Activated T-helper 2 cell treated with anti-CD3 and anti-CD28 coated beads, Interferon-gamma antibody, Interleukin-2, Interleukin-4, amounts not matched to agents 10 μg/mL and 5 μg/mL and 100 μg/mL, durations not matched to agents 14 hours and 24 hours and 36 hours (primary cell): ENCODE results near the gene AQP2. TPM values are rescaled to one million over a fixed set of nuclear protein-coding genes. Genes with fewer than 3 reads are reported as not detected.

Experiments used
- DNase-seq: peaks from one replicate; pipeline ENCODE4 v3.0.0; 2021; ENCODE audit warnings: low spot score
- H3K27ac Mint-ChIP-seq: one replicate; pipeline ENCODE4 v1.8.0; 2021; ENCODE audit warnings: mixed read lengths
- H3K27me3 Mint-ChIP-seq: one replicate; pipeline ENCODE4 v1.8.0; 2021; ENCODE audit warnings: low read depth, mixed read lengths
- H3K36me3 Mint-ChIP-seq: one replicate; pipeline ENCODE4 v1.8.0; 2021; ENCODE audit warnings: low read depth, mixed read lengths
- H3K4me1 Mint-ChIP-seq: one replicate; pipeline ENCODE4 v1.8.0; 2021; ENCODE audit warnings: low read depth, mixed read lengths
- H3K4me3 Mint-ChIP-seq: one replicate; pipeline ENCODE4 v1.8.0; 2021; ENCODE audit warnings: low read depth, mild to moderate bottlenecking, moderate library complexity, mixed read lengths
- H3K9me3 Mint-ChIP-seq: one replicate; pipeline ENCODE4 v1.8.0; 2021; ENCODE audit warnings: mixed read lengths
- intact Hi-C: fragments of 100-400 bp; cut with micrococcal nuclease; formaldehyde crosslinking; loops from one replicate; pipeline ENCODE4 v1.15.1; 2023
- total RNA-seq: library from RNA; stranded (reverse); gene quantifications from 2 replicates; pipeline ENCODE4 v1.2.3, GENCODE V29; 2022

Gene AQP2
- total RNA-seq, 1 donor from 2014 or later: not detected

GRCh38 chr12:49947593-49948226 lies 2.8 kb upstream of the AQP2 start:
- Mint-ChIP-seq H3K9me3 (no peaks in the 10 kb centered on the region), H3K36me3 (no peaks in the 10 kb centered on the region), H3K4me1 (peaks cover 19% of the 10 kb centered on the region), H3K27ac (no peak overlapping the region), H3K27me3 (peaks cover under 1% of the 10 kb centered on the region), H3K4me3 (no peak overlapping the region)
- no peak for DNase-seq
- intact Hi-C loops: loop anchor here (2.0 to 5.0 kb wide), 2 partner anchors 19 to 80 kb away; no protein-coding TSS in a partner anchor

GRCh38 chr12:49948866-49949845 lies 1.4 kb upstream of the AQP2 start:
- Mint-ChIP-seq H3K27ac (no peak overlapping the region), H3K4me1 (peaks cover 18% of the 10 kb centered on the region), H3K9me3 (no peaks in the 10 kb centered on the region), H3K4me3 (no peak overlapping the region), H3K27me3 (peaks cover 6% of the 10 kb centered on the region), H3K36me3 (no peaks in the 10 kb centered on the region)
- intact Hi-C loops: loop anchor here (5.0 kb wide), 1 partner anchor 82 kb away; no protein-coding TSS in a partner anchor
- DNase-seq: no peak

DNA sequence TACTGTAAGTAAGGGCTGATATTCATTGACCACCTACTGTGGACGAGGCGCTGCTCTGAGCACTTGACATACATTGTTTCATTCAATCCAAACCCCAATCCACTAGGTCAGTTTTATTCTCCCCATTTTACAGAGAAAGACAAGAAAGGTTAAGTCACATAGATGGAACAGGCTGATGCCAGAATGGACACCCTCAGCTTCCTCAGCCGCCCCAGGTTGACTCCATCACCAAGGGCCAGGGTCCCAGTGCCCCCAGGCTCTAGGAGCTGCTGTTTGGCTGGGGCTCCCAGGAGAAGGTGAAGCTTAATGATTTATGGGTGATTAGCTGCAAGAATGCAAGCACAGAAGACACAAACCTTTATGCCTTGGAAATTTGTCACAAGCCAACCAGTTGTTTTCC lies 671 bp upstream of the AQP2 start:
- Mint-ChIP-seq H3K27ac (no peak overlapping the region), H3K4me1 (peaks cover 18% of the 10 kb centered on the region), H3K4me3 (no peak overlapping the region), H3K27me3 (peaks cover 13% of the 10 kb centered on the region), H3K36me3 (no peaks in the 10 kb centered on the region), H3K9me3 (no peaks in the 10 kb centered on the region)
- intact Hi-C loops: loop anchor here (5.0 kb wide), 1 partner anchor 83 kb away; no protein-coding TSS in a partner anchor
- DNase-seq: no peak

DNA sequence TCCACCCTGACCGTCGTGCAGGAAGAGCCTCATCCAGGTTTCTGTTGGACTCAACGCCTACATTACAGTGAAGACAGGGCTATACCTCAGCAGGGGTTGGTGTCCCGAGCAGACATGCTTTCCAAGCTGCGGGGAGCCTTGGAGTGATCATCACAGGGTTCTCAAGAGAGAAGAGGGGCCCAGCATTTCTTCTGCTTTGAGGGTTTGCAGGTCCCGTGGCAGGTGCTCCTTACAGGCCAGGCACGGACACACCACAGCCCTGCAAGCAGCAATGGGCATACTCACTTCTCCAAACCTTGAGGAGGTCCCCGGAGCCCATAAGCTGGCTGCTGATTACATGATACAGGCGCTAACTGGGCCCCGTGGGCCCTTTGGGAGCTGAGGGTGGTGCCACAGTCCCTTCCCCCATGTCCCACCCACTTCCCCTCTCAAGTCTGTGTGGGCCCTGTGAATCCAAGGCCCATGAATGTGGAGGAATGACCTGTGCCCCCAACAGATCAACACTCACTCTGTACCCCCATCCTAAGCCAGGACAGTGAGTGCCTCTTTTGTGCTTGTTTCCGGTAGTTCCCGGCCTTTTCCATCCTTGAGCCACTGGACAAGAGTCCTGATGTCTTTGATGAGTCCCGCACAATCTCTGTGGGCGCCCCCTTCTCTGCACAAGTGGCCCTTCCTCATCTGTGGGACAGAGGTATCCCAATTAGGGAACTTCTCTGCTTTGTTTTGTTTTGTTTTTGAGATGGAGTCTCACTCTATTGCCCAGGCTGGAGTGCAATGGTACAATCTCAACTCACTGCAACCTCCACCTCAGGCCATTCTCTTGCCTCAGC lies 1.1 kb downstream of the AQP2 start:
- H3K27me3 Mint-ChIP-seq: peaks cover 22% of the 10 kb centered on the region
- no peak overlapping the region for H3K27ac Mint-ChIP-seq

GRCh38 chr12:49952391-49953055 lies 2.0 kb downstream of the AQP2 start:
- H3K27ac Mint-ChIP-seq: no peak overlapping the region
- no peak overlapping the region for H3K4me3 Mint-ChIP-seq
- no peaks in the 10 kb centered on the region for H3K9me3 Mint-ChIP-seq
- no peaks in the 10 kb centered on the region for H3K36me3 Mint-ChIP-seq
- peaks cover 30% of the 10 kb centered on the region for H3K27me3 Mint-ChIP-seq
- no peak for DNase-seq
- intact Hi-C loops: no loop called here
- H3K4me1 Mint-ChIP-seq: no peaks in the 10 kb centered on the region

More for the DNA sequence above, 1.1 kb downstream of the AQP2 start:
- Mint-ChIP-seq H3K4me3 (no peak overlapping the region), H3K36me3 (no peaks in the 10 kb centered on the region), H3K9me3 (no peaks in the 10 kb centered on the region), H3K4me1 (no peaks in the 10 kb centered on the region)
- DNase-seq: no peak
- intact Hi-C loops: no loop called here

DNA sequence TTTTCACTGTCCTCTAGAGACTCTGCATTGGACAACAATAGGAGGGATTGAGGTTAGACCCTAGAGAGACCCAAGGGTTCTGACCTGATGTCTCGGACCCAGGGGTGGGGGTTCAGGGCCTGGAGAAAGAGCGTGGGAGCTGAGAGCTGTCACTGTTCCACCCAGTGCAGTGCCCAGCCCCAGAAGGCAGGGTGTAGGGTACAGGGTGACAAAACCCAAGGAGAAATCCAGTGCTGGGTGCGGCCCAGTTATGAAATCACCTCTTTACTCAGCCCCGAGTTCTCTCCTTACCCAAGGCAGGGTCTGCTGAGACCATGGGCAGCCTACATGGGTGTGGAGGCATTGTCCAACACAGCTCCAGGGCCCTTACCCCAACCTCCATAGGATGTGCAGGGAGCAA lies 2.6 kb downstream of the AQP2 start:
- Mint-ChIP-seq H3K27me3 (peaks cover 36% of the 10 kb centered on the region), H3K4me3 (no peak overlapping the region), H3K36me3 (no peaks in the 10 kb centered on the region), H3K9me3 (no peaks in the 10 kb centered on the region), H3K4me1 (no peaks in the 10 kb centered on the region), H3K27ac (no peak overlapping the region)
- intact Hi-C loops: no loop called here
- DNase-seq: no peak

GRCh38 chr12:49953961-49954846 lies 3.7 kb downstream of the AQP2 start:
- no peak for DNase-seq
- Mint-ChIP-seq H3K27ac (no peak overlapping the region), H3K36me3 (no peaks in the 10 kb centered on the region), H3K9me3 (no peaks in the 10 kb centered on the region), H3K4me3 (no peak overlapping the region), H3K27me3 (peaks cover 47% of the 10 kb centered on the region), H3K4me1 (no peaks in the 10 kb centered on the region)
- intact Hi-C loops: no loop called here

GRCh38 chr12:49954863-49955830 lies 4.6 kb downstream of the AQP2 start:
- Mint-ChIP-seq H3K4me1 (peaks cover 1% of the 10 kb centered on the region), H3K36me3 (no peaks in the 10 kb centered on the region), H3K9me3 (no peaks in the 10 kb centered on the region), H3K27me3 (peaks cover 56% of the 10 kb centered on the region), H3K4me3 (no peak overlapping the region), H3K27ac (no peak overlapping the region)
- no peak for DNase-seq
- intact Hi-C loops: no loop called here

GRCh38 chr12:49955899-49956662 lies 5.5 kb downstream of the AQP2 start:
- Mint-ChIP-seq H3K4me1 (peaks cover 7% of the 10 kb centered on the region), H3K27ac (no peak overlapping the region), H3K9me3 (no peaks in the 10 kb centered on the region), H3K27me3 (peaks cover 63% of the 10 kb centered on the region), H3K36me3 (peaks cover 3% of the 10 kb centered on the region), H3K4me3 (no peak overlapping the region)
- intact Hi-C loops: no loop called here
- no peak for DNase-seq
